Psoas muscle (tissue), 8 donors: ENCODE data around the gene MYO1B. TPM values are rescaled to one million over a fixed set of nuclear protein-coding genes. Genes with fewer than 3 reads are reported as not detected.

ENCODE experiments used
- ATAC-seq, 4 donors: fragments of 200-7000 bp; cut with Tn5 transposase; one replicate each; pipeline ENCODE4 v1.9.1; 2020; ENCODE audit warnings: moderate library complexity in 3 of 4, mild to moderate bottlenecking in 2 of 4
- DNase-seq, 2 donors: peaks; one replicate each; pipeline ENCODE4 v3.0.0-alpha.2; 2020
- H3K27ac ChIP-seq: fragments of 200-600 bp; one replicate; pipeline ENCODE4 v1.8.0; 2022
- H3K27me3 ChIP-seq, 3 donors: fragments of 200-600 bp in 1 of 3; one replicate each; pipeline versions ENCODE4 v1.6.1 to v1.8.0; 2013 to 2022; ENCODE audit warnings: low read length in 2 of 3, mild to moderate bottlenecking in 2 of 3, moderate library complexity in 1 of 3; ENCODE audit not compliant: insufficient read depth in 3 of 3
- H3K36me3 ChIP-seq, 2 donors: fragments of 200-600 bp in 1 of 2; one replicate each; pipeline versions ENCODE4 v1.6.1 to v1.8.0; 2013 to 2022; ENCODE audit warnings: low read depth in 1 of 2, mild to moderate bottlenecking in 1 of 2, moderate library complexity in 1 of 2; ENCODE audit not compliant: insufficient read depth in 1 of 2
- H3K4me1 ChIP-seq: fragments of 200-600 bp; one replicate; pipeline ENCODE4 v1.8.0; 2022
- H3K4me3 ChIP-seq: fragments of 200-600 bp; one replicate; pipeline ENCODE4 v1.8.0; 2022; ENCODE audit warnings: mild to moderate bottlenecking
- H3K9me3 ChIP-seq: fragments of 200-600 bp; one replicate; pipeline ENCODE4 v1.8.0; 2022
- WGBS, 3 donors: extraction: QIAGEN DNeasy Blood & Tissue Kit; methylation state at CpG; one replicate each; pipeline versions ENCODE4 v1.1.6 to v1.1.7; 2013; 5-methylcytosine and 5-hydroxymethylcytosine counted together
- intact Hi-C, 2 donors: fragments of 100-400 bp; cut with DNase I; formaldehyde crosslinking; loops; one replicate each; pipeline versions ENCODE4 v1.11.0 to v1.14.2; 2022
- polyA plus RNA-seq, 3 donors: library from polyadenylated mRNA; stranded (reverse); fragments of 200-250 nt; gene quantifications; one replicate each; pipeline ENCODE4 v1.2.3, GENCODE V29; 2013
- total RNA-seq, 4 donors: library from RNA; stranded (reverse); fragmentation: NEBNext Ultra II Directional in 2 of 4; extraction: Animal tissue kit (Norgen Biotek cat#: 25700) in 2 of 4; gene quantifications; one replicate each; pipeline versions ENCODE4 v1.2.1 to v1.2.4, GENCODE V29; 2021 to 2023
- TF ChIP-seq, protein P1 (sequence below): fragments of 200-600 bp; IDR thresholded peaks from one replicate; pipeline ENCODE4 v1.8.0; 2022; ENCODE audit warnings: antibody characterized with exemption
- donor health status: healthy with polysubstance abuse.
- donor health status: DM: no; HTN: no; CAD: no; lungs with moderate emphysema.
- donor health status: Bipolar disorder and iron deficiency.
- donor health status: healthy.
- donor health status: DM: yes; HTN: yes; CAD: no.
- donor health status: DM: no; HTN: no; CAD: no.
- donor health status: DM: no; HTN: no; CAD: no.
- donor health status: DM: yes; HTN: yes; CAD: no.

The MYO1B gene
- total and polyA plus RNA-seq, 7 donors: 4.4 to 14.1 (median 7.9) TPM

- ATAC-seq: no peak
- H3K27ac ChIP-seq: no peak overlapping the region
- H3K27me3 ChIP-seq: no peaks in the 10 kb centered on the region
- TF ChIP-seq, protein P1, sequence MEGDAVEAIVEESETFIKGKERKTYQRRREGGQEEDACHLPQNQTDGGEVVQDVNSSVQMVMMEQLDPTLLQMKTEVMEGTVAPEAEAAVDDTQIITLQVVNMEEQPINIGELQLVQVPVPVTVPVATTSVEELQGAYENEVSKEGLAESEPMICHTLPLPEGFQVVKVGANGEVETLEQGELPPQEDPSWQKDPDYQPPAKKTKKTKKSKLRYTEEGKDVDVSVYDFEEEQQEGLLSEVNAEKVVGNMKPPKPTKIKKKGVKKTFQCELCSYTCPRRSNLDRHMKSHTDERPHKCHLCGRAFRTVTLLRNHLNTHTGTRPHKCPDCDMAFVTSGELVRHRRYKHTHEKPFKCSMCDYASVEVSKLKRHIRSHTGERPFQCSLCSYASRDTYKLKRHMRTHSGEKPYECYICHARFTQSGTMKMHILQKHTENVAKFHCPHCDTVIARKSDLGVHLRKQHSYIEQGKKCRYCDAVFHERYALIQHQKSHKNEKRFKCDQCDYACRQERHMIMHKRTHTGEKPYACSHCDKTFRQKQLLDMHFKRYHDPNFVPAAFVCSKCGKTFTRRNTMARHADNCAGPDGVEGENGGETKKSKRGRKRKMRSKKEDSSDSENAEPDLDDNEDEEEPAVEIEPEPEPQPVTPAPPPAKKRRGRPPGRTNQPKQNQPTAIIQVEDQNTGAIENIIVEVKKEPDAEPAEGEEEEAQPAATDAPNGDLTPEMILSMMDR: no peak
- WGBS, 3 donors: 86 to 91% (median 89%) methylated on average over 2 of the region's 2 CpGs
- no peak for DNase-seq
- no peak overlapping the region for H3K4me3 ChIP-seq
- H3K4me1 ChIP-seq: peaks cover 3% of the 10 kb centered on the region
- intact Hi-C loops: no loop called here
- no peaks in the 10 kb centered on the region for H3K9me3 ChIP-seq
- H3K36me3 ChIP-seq: no peaks in the 10 kb centered on the region
These were observed 16.9 kb upstream of the MYO1B start for GRCh38 chr2:191228333-191228732.

DNA sequence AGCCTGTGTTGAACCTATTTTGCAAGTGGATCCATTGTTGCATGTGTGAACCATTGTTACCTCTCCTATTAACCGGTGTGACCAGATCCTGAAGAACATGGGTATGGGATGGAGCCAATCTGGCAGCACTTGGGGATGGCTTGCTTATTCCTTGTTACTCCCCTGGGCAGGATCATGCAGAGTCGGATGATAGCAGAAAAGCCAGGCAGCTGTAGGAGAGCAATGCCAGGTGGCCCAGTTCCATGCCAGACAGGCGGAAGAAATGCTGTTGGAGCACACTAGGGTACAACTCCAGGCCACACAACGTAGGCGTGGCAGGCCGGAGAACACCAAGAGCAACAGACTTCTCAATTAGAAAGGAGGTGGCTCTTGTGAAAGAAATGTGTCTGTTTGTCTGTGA is 16.3 kb upstream of the MYO1B start:
- TF ChIP-seq, protein P1: no peak
- no peak overlapping the region for H3K4me3 ChIP-seq
- H3K36me3 ChIP-seq: no peaks in the 10 kb centered on the region
- H3K9me3 ChIP-seq: no peaks in the 10 kb centered on the region
- H3K4me1 ChIP-seq: peaks cover 3% of the 10 kb centered on the region
- H3K27me3 ChIP-seq: no peaks in the 10 kb centered on the region
- no peak overlapping the region for H3K27ac ChIP-seq
- ATAC-seq (peak; percentile 63 to 90 (median 79)), DNase-seq (peak; percentile 28 to 67)
- intact Hi-C loops: no loop called here
- WGBS, 3 donors: 24 to 32% (median 24%) methylated on average over 6 of the region's 6 CpGs

DNA sequence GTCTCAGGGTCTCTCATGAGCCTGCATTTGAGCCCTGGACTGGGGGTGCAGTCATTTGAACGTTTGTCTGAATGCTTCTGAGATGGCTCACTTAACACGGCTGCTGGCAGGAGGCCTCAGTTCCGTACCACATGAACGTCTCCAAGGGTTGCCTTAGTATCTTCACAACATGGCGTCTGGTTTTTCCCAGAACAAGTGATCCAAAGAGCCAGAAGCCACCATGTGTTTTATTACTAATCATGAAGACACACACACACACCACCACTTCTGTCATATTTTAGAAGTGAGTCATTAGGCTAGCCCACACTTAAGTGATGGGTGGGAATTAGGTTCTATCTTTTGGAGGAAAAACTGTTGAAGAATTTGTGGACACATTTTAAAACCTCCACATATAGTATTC is 15.0 kb upstream of the MYO1B start:
- Histone ChIP-seq H3K4me3 (no peak overlapping the region), H3K9me3 (no peaks in the 10 kb centered on the region), H3K4me1 (peaks cover 3% of the 10 kb centered on the region), H3K27ac (no peak overlapping the region), H3K27me3 (no peaks in the 10 kb centered on the region), H3K36me3 (no peaks in the 10 kb centered on the region)
- 62 to 69% (median 65%) methylated on average over 5 of the region's 5 CpGs for WGBS, 3 donors
- TF ChIP-seq, protein P1: no peak
- DNase-seq (no peak), ATAC-seq (no peak)
- intact Hi-C loops: no loop called here

GRCh38 chr2:191231995-191232394 is 13.2 kb upstream of the MYO1B start:
- TF ChIP-seq, protein P1: no peak
- peaks cover 3% of the 10 kb centered on the region for H3K4me1 ChIP-seq
- DNase-seq: no peak
- H3K27me3 ChIP-seq: no peaks in the 10 kb centered on the region
- H3K36me3 ChIP-seq: no peaks in the 10 kb centered on the region
- no peaks in the 10 kb centered on the region for H3K9me3 ChIP-seq
- 51 to 83% (median 51%) methylated on average over 2 of the region's 2 CpGs for WGBS, 3 donors
- ATAC-seq: no peak
- H3K27ac ChIP-seq: no peak overlapping the region
- intact Hi-C loops: no loop called here
- no peak overlapping the region for H3K4me3 ChIP-seq

- Histone ChIP-seq H3K4me3 (no peak overlapping the region), H3K4me1 (peaks cover 3% of the 10 kb centered on the region), H3K36me3 (no peaks in the 10 kb centered on the region), H3K27ac (no peak overlapping the region), H3K27me3 (no peaks in the 10 kb centered on the region), H3K9me3 (no peaks in the 10 kb centered on the region)
- intact Hi-C loops: no loop called here
- TF ChIP-seq, protein P1: no peak
- DNase-seq (no peak), ATAC-seq (no peak)
- 74 to 77% (median 74%) methylated on average over 5 of the region's 5 CpGs for WGBS, 3 donors
These were observed 11.7 kb upstream of the MYO1B start for GRCh38 chr2:191233533-191233932.
